Cardiac fibroblast (primary cell): ENCODE measurements around the gene RBP3.

Experiments used
- DNase-seq, 2 donors: peaks; one replicate each; pipeline versions ENCODE4 v3.0.0 to v3.0.0-alpha.2; 2010; ENCODE audit warnings: low read depth in 2 of 2
- H3K4me3 ChIP-seq, 2 donors: replicated peaks in 1 of 2; 1 replicate in 1 of 2; 2 replicates in 1 of 2; pipeline ENCODE4 v1.5.1; 2011; ENCODE audit warnings: low read depth in 2 of 2, low read length in 2 of 2, mild to moderate bottlenecking in 2 of 2, moderate library complexity in 1 of 2
- TF ChIP-seq, protein P1 (sequence below): IDR thresholded peaks from one replicate; pipeline ENCODE4 v1.5.1; 2011; ENCODE audit warnings: low read depth, mild to moderate bottlenecking, low read length, inconsistent platforms

The RBP3 gene

DNA sequence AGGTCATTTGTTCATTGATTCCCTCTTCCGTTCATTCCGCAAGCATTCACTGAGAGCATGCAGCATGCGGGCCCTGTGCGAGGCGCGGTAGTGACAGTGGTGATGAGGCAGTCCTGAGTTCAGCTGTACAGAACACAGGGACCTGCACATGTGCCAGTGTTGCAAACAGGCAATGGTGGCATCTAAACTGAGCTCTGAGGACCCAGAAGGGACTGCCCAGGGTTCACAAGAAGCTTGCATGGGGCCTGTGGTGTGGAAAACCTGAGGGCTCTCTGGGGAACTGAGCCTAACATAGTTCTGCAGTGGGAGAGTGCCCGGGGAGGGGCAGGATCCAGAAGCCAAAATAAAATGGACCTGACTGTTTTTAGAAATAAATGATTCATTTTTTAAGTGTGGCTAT is 22.7 kb downstream of the RBP3 start:
- TF ChIP-seq, protein P1, sequence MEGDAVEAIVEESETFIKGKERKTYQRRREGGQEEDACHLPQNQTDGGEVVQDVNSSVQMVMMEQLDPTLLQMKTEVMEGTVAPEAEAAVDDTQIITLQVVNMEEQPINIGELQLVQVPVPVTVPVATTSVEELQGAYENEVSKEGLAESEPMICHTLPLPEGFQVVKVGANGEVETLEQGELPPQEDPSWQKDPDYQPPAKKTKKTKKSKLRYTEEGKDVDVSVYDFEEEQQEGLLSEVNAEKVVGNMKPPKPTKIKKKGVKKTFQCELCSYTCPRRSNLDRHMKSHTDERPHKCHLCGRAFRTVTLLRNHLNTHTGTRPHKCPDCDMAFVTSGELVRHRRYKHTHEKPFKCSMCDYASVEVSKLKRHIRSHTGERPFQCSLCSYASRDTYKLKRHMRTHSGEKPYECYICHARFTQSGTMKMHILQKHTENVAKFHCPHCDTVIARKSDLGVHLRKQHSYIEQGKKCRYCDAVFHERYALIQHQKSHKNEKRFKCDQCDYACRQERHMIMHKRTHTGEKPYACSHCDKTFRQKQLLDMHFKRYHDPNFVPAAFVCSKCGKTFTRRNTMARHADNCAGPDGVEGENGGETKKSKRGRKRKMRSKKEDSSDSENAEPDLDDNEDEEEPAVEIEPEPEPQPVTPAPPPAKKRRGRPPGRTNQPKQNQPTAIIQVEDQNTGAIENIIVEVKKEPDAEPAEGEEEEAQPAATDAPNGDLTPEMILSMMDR, result no peak
- no peak overlapping the region for H3K4me3 ChIP-seq
- no peak for DNase-seq

DNA sequence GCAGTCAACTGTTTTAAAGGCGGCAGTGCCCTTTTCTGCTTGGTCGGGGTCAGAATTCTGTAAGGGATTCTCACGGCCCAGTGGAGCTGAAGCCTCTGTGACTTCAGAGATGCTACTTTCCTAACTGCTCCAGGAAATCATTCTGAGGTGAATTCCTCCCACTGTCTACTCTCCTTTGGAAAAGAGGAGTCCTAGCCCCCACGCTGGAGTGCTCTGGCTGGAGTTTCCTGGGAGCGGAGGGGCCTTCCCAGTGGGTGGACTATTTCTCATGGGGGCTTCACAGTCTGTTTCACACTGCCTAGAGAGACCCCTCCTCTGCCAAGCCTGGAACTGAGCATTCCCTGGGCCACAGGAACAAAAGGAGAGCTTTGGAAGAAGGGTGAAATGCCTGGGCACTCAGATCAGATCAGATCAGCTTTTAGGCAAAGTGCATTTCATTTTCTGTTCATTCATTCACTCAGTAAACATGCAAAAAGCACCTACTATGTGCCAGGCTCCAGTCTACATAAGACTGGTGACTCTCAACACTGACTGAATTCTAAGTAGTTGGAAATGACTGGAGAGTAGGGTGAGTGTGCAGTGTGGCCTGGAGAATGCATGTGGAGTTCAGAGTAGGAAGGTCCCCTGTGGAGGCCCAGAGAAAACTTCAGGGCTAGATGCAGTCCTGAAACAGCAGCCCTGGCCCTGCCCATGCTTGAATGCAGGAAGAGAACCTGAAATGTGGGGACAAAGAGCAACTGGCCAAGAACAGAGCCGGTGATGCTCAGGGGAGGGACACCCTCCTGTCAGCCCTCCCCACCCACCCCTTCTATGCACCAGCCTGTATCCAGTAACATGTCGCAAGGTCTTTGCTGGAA is 23.7 kb downstream of the RBP3 start:
- DNase-seq, result no peak
- TF ChIP-seq, protein P1, result no peak
- H3K4me3 ChIP-seq, result no peak overlapping the region

DNA sequence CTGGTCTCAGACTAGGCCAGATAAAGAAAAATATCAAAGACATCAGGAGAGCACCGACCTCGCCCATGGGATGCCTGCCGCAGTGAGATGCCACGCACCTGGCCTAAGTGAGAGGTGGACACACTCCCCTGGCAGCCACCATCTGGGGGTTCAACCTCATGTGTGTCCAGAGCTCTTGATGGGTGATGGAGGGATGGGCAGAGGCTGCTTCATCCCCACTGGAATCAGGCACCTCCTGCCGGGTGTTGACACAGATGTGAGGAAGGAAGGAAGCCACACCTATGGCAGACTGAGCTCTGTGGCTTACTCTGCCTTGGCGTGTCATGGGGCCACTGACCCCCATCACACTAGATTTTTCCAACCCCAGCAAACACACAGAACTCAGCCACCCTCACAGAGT is 24.6 kb downstream of the RBP3 start:
- TF ChIP-seq, protein P1, result no peak
- H3K4me3 ChIP-seq, result no peak overlapping the region
- no peak for DNase-seq

DNA sequence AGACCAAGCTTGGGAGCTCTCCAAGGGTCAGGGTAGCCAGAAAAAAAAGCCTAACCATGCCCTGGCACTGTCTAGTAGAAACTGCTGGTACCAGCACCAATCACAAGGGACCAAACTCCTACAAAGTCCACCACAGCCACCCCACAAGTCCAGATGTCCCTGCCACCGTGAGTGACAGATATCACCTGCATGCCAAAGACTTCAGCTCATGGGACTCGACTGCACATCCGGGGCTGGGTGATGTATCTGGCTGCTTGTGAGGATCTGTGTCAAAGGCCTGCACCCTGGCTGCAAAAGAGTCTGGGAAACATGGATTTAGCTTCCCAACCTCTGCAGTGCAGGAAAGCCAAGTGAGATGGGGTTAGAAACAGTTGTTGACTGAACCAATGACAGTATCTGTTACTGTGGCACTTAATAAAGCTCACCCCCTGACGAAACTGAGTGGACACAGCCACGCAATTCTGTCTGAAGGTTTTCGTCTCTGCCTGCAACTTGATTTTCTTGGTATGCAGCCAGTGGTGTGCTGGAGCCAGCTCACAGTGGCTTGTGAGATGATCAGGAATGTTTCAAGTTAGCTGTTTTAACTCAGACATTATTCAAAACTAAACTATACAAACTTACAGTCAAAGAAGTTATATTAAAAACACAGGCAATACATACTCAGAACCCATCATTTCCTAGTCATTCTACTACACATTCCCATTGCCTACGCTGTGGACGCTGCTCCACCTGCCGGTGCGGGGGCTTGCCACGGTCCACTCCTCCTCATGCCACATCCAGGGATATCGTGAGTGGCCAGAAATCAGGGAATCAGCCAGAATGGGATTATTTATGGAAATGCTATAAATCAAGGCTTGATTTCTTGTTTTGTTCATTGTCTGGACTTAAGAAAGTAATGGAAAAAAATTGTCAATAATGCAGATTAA is 26.7 kb downstream of the RBP3 start:
- TF ChIP-seq, protein P1, result no peak
- DNase-seq, result peak; percentile 55 to 65
- no peak overlapping the region for H3K4me3 ChIP-seq

DNA sequence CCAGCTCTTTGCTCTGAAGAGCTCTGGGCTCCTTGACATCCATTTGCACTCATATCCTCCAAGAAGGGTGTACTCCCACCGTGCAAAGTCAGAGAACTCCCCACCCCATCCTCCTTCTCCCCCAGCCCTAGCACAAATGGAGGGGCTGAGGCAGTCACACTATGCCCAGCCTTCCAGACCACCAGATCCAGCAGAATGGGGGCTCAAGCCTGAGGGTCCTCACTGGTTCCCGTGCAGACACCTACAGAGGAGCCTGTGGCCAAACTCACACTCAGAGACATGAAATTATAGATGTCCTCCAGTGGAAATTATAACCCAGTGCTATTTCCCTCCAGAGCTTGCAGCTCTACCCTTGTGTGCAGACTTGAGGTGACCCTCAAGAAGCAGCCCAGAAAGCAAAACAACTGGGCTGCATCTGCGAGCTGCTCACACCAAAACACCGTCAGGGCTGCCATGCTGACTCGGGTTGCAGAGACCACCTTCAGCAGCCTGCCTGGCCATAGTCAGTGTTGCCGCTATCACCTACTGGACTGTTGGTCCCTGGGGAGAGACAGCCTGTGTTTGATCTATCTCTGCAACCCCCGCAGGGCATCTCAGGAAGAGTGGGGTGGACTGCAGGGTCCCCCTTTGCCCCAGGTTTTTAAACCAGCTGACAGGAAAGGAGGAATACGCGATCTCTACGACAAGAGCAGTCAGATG is 28.5 kb downstream of the RBP3 start:
- DNase-seq, result no peak
- TF ChIP-seq, protein P1, result no peak
- no peak overlapping the region for H3K4me3 ChIP-seq

DNA sequence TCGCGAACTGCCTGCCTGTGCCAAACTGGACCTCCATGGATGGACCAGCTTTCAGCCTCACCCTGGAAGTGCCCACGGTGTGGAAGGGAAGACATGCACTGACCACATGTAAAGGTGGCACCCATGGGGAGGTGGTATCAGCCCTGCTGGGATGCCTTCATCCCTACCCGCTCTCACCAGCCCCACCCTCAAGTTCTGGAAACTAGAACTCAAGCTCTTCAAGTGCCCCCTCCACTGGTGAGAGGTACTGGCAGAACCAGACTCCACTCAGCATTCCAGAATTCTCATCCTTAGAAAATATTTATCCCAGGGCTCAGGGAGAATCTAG is 30.0 kb downstream of the RBP3 start:
- no peak for DNase-seq
- no peak overlapping the region for H3K4me3 ChIP-seq
- TF ChIP-seq, protein P1, result no peak
